ENCODE results near the gene CNIH4.

DNA sequence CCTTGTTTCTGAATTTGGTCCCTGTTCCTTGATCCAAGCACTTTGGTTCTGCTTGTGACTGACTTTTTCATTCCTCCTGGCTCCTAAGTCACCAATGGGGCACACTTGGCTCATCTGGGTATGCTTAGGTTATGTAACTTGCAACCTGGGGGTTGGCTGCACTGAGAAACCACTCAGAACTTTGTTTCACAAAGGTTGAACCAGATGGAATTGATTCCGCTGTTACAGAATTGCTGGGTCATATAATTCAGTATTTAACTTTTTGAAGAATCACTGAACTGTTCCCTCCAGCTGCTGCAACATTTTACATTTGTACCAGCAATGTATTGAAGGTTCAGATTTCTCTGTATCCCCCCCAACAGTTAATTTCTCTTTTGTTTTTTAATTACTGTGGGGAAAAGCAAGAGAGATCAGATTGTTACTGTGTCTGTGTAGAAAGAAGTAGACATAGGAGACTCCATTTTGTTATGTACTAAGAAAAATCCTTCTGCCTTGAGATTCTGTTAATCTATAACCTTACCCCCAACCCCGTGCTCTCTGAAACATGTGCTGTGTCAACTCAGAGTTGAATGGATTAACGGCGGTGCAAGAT is 17.1 kb upstream of the CNIH4 start:
- TF ChIP-seq, protein P1, sequence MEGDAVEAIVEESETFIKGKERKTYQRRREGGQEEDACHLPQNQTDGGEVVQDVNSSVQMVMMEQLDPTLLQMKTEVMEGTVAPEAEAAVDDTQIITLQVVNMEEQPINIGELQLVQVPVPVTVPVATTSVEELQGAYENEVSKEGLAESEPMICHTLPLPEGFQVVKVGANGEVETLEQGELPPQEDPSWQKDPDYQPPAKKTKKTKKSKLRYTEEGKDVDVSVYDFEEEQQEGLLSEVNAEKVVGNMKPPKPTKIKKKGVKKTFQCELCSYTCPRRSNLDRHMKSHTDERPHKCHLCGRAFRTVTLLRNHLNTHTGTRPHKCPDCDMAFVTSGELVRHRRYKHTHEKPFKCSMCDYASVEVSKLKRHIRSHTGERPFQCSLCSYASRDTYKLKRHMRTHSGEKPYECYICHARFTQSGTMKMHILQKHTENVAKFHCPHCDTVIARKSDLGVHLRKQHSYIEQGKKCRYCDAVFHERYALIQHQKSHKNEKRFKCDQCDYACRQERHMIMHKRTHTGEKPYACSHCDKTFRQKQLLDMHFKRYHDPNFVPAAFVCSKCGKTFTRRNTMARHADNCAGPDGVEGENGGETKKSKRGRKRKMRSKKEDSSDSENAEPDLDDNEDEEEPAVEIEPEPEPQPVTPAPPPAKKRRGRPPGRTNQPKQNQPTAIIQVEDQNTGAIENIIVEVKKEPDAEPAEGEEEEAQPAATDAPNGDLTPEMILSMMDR (IDR thresholded peaks at IDR 0.05; ENCODE audit: low read depth, low read length): no peak
- no peak for TF ChIP-seq POLR2A (IDR thresholded peaks at IDR 0.05; ENCODE audit: extremely low read depth, insufficient read length)
- TF ChIP-seq, protein P2, sequence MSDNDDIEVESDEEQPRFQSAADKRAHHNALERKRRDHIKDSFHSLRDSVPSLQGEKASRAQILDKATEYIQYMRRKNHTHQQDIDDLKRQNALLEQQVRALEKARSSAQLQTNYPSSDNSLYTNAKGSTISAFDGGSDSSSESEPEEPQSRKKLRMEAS (IDR thresholded peaks at IDR 0.05; ENCODE audit: low read depth, low read length): no peak
- no peak for TF ChIP-seq MYC (IDR thresholded peaks at IDR 0.05; ENCODE audit: low read depth, low read length)
